PC-3 (cell line): Measurements from ENCODE around the gene RHBDD2. TPM values are rescaled to one million over a fixed set of nuclear protein-coding genes. Genes with fewer than 3 reads are reported as not detected.

Source experiments
- ATAC-seq: fragments of 200-7000 bp; cut with Tn5 transposase; 2 replicates; pipeline ENCODE4 v1.9.1; 2020; ENCODE audit warnings: mild to moderate bottlenecking, moderate library complexity
- BruUV-seq: library from RNA; stranded (reverse); fragments of 400-500 nt; replicated peaks from 2 replicates; lab custom pipeline; 2021; lab: Mats Ljungman, UMichigan
- CTCF ChIA-PET: fragments of 300-600 bp; sonication (Branson Sonifier 250); formaldehyde crosslinking; loops from one replicate; lab custom pipeline; 2022; ENCODE audit warnings: antibody characterized with exemption; lab: Charles Lee
- POLR2A ChIA-PET: fragments of 300-600 bp; sonication (Branson Sonifier 250); formaldehyde crosslinking; loops from one replicate; lab custom pipeline; 2022; ENCODE audit warnings: antibody characterized with exemption; ENCODE audit not compliant: unreplicated experiment; lab: Charles Lee
- DNase-seq: peaks from one replicate; pipeline ENCODE4 v3.0.0-alpha.2; 2015
- H2AFZ ChIP-seq: fragments of 300-600 bp; sonication (generic); 2 replicates; pipeline ENCODE4 v1.6.0; 2016; ENCODE audit warnings: antibody characterized with exemption, low read length
- H3F3A ChIP-seq: fragments of 300-600 bp; sonication (generic); one replicate; pipeline ENCODE4 v1.6.0; 2017; ENCODE audit warnings: antibody characterized with exemption, low read length, control low read depth, mild to moderate bottlenecking; ENCODE audit not compliant: unreplicated experiment
- H3K27ac ChIP-seq: fragments of 300-600 bp; sonication (generic); 2 replicates; pipeline ENCODE4 v1.5.1; 2016; ENCODE audit warnings: mild to moderate bottlenecking, low read length
- H3K27me3 ChIP-seq: fragments of 300-600 bp; sonication (generic); 2 replicates; pipeline ENCODE4 v1.6.1; 2016; ENCODE audit warnings: low read length, mixed read lengths
- H3K36me3 ChIP-seq: fragments of 300-600 bp; sonication (generic); 2 replicates; pipeline ENCODE4 v1.6.1; 2016; ENCODE audit warnings: low read depth, mixed run types, low read length, mixed read lengths
- H3K4me1 ChIP-seq: fragments of 300-600 bp; sonication (generic); 2 replicates; pipeline ENCODE4 v1.5.1; 2016; ENCODE audit warnings: low read length; ENCODE audit not compliant: insufficient read depth
- H3K4me2 ChIP-seq: fragments of 300-600 bp; sonication (generic); 2 replicates; pipeline ENCODE4 v1.6.0; 2016; ENCODE audit warnings: low read length
- H3K4me3 ChIP-seq: fragments of 300-600 bp; sonication (generic); 2 replicates; pipeline ENCODE4 v1.5.1; 2016; ENCODE audit warnings: mild to moderate bottlenecking, low read length, mixed read lengths
- H3K79me2 ChIP-seq: fragments of 300-600 bp; sonication (generic); 2 replicates; pipeline ENCODE4 v1.6.1; 2017; ENCODE audit warnings: low read length, mixed read lengths
- H3K9ac ChIP-seq: fragments of 300-600 bp; sonication (generic); 2 replicates; pipeline ENCODE4 v1.6.0; 2016; ENCODE audit warnings: mild to moderate bottlenecking, low read length
- H3K9me2 ChIP-seq: fragments of 300-600 bp; sonication (generic); replicated peaks from 2 replicates; pipeline ENCODE4 v1.6.1; 2016; ENCODE audit warnings: mixed run types, low read length, mixed read lengths
- H3K9me3 ChIP-seq: fragments of 300-600 bp; sonication (generic); 2 replicates; pipeline ENCODE4 v1.6.1; 2016; ENCODE audit warnings: low read length, mixed read lengths
- H4K20me1 ChIP-seq: fragments of 300-600 bp; sonication (generic); 2 replicates; pipeline ENCODE4 v1.6.1; 2016; ENCODE audit warnings: low read length, mixed read lengths
- EZH2 ChIP-seq: fragments of 300-600 bp; sonication (generic); IDR thresholded peaks from one replicate; pipeline ENCODE4 v1.6.1; 2017; ENCODE audit warnings: antibody characterized with exemption, mild to moderate bottlenecking, low read length; ENCODE audit not compliant: unreplicated experiment
- EZH2phosphoT487 ChIP-seq: fragments of 300-600 bp; sonication (generic); IDR thresholded peaks from 2 replicates; pipeline ENCODE4 v1.6.1; 2018; ENCODE audit warnings: mild to moderate bottlenecking, antibody characterized with exemption, low read length, borderline replicate concordance
- intact Hi-C: fragments of 100-400 bp; cut with micrococcal nuclease; formaldehyde crosslinking; loops from 2 replicates; pipeline ENCODE4 v1.9.0; 2023
- microRNA-seq: library from miRNA; unstranded; fragments of <30 nt; microRNA quantifications from one replicate; pipeline ENCODE4 v1.1.0, GENCODE V29; 2020; ENCODE audit not compliant: unreplicated experiment
- total RNA-seq: library from RNA; depleted of rRNA; stranded (reverse); fragments of >200 nt; gene quantifications from 2 replicates; pipeline ENCODE4 v1.2.3, GENCODE V29; 2014; rRNA removed
- TF ChIP-seq, protein P1 (sequence below): fragments of 300-600 bp; sonication (generic); conservative IDR thresholded peaks from 2 replicates; pipeline ENCODE4 v1.5.1; 2017; ENCODE audit warnings: antibody characterized with exemption, low read depth, mild to moderate bottlenecking, low read length

Gene RHBDD2
- total RNA-seq, 1 experiment from 2014 or later = 42.7 TPM

- no peak overlapping the region for H3K4me3 ChIP-seq
- H3K36me3 ChIP-seq = no peaks in the 10 kb centered on the region
- H3K4me1 ChIP-seq = peaks cover 8% of the 10 kb centered on the region; the same call in 1 of the 2 replicates
- H2AFZ ChIP-seq = no peak overlapping the region
- no peaks in the 10 kb centered on the region; the same call in 1 of the 2 replicates for H4K20me1 ChIP-seq
- H3K9me3 ChIP-seq = no peaks in the 10 kb centered on the region
- H3K9me2 ChIP-seq = no peaks in the 10 kb centered on the region
- DNase-seq = no peak
- no peaks in the 10 kb centered on the region for H3F3A ChIP-seq
- no peak for ATAC-seq
- H3K4me2 ChIP-seq = no peak overlapping the region
- H3K79me2 ChIP-seq = peaks cover 45% of the 10 kb centered on the region
- CTCF ChIA-PET = no interaction called here
- BruUV-seq = no TSS peak
- POLR2A ChIA-PET = no interaction called here
- H3K27me3 ChIP-seq = no peaks in the 10 kb centered on the region
- intact Hi-C loops = no loop called here
- TF ChIP-seq EZH2 = no peak
- no peak for TF ChIP-seq EZH2phosphoT487
- H3K9ac ChIP-seq = no peak overlapping the region
- no peak overlapping the region for H3K27ac ChIP-seq
Measured at GRCh38 chr7:75931680-75932079, 52.8 kb downstream of the RHBDD2 start.

- no peak overlapping the region for H3K4me3 ChIP-seq
- H3K4me2 ChIP-seq = no peak overlapping the region
- no peaks in the 10 kb centered on the region for H3K9me2 ChIP-seq
- H3K9me3 ChIP-seq = no peaks in the 10 kb centered on the region
- CTCF ChIA-PET = no interaction called here
- no peak overlapping the region for H2AFZ ChIP-seq
- peaks cover 17% of the 10 kb centered on the region for H3K4me1 ChIP-seq
- peak; percentile 68 for DNase-seq
- H4K20me1 ChIP-seq = no peaks in the 10 kb centered on the region
- peak overlapping the region; percentile 42 for H3K9ac ChIP-seq
- H3K79me2 ChIP-seq = peaks cover 29% of the 10 kb centered on the region
- no TSS peak for BruUV-seq
- ATAC-seq = peak; percentile 89
- POLR2A ChIA-PET = no interaction called here
- no peaks in the 10 kb centered on the region for H3F3A ChIP-seq
- H3K27ac ChIP-seq = peak overlapping the region; percentile 76
- TF ChIP-seq EZH2phosphoT487 (no peak), EZH2 (no peak)
- TF ChIP-seq, protein P1, sequence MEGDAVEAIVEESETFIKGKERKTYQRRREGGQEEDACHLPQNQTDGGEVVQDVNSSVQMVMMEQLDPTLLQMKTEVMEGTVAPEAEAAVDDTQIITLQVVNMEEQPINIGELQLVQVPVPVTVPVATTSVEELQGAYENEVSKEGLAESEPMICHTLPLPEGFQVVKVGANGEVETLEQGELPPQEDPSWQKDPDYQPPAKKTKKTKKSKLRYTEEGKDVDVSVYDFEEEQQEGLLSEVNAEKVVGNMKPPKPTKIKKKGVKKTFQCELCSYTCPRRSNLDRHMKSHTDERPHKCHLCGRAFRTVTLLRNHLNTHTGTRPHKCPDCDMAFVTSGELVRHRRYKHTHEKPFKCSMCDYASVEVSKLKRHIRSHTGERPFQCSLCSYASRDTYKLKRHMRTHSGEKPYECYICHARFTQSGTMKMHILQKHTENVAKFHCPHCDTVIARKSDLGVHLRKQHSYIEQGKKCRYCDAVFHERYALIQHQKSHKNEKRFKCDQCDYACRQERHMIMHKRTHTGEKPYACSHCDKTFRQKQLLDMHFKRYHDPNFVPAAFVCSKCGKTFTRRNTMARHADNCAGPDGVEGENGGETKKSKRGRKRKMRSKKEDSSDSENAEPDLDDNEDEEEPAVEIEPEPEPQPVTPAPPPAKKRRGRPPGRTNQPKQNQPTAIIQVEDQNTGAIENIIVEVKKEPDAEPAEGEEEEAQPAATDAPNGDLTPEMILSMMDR = no peak
- intact Hi-C loops = no loop called here
- H3K27me3 ChIP-seq = no peaks in the 10 kb centered on the region
- no peaks in the 10 kb centered on the region for H3K36me3 ChIP-seq
Measured at GRCh38 chr7:75937958-75938786, 59.3 kb downstream of the RHBDD2 start.

Small RNA genes lying within 50 kb of the gene (microRNA-seq; reads per million reads assigned to microRNA genes)
- 2.0 reads per million for gene MIR4651

Other genes with a start within 250 kb of the RHBDD2 start
- 5.3 and 6.6 TPM in 2 replicates for gene HIP1, start 140.1 kb upstream of the RHBDD2 start, total RNA-seq
- 7.1 and 8.2 TPM in 2 replicates for gene CCL26, start 106.8 kb upstream of the RHBDD2 start, total RNA-seq
- gene CCL24, start 65.2 kb upstream of the RHBDD2 start, total RNA-seq = not detected in 2 replicates
- 112 and 119 TPM in 2 replicates for gene POR, start 36.1 kb downstream of the RHBDD2 start, total RNA-seq
- gene TMEM120A, start 115.6 kb downstream of the RHBDD2 start, total RNA-seq = 17.9 and 18.6 TPM in 2 replicates
- gene STYXL1, start 169.0 kb downstream of the RHBDD2 start, total RNA-seq = 57.4 and 61.3 TPM in 2 replicates
- gene MDH2, start 169.1 kb downstream of the RHBDD2 start, total RNA-seq = 163 and 174 TPM in 2 replicates